WTC11 (cell line): ENCODE data around the gene SKAP2. TPM values are rescaled to one million over a fixed set of nuclear protein-coding genes. Genes with fewer than 3 reads are reported as not detected.

Experiments used
- ATAC-seq: fragments of 200-7000 bp; cut with Tn5 transposase; 2 replicates; pipeline ENCODE4 v1.10.0; 2021; ENCODE audit warnings: mild to moderate bottlenecking, moderate library complexity
- CTCF ChIA-PET: fragments of 300-600 bp; sonication (Branson Sonifier 250); formaldehyde crosslinking; loops from one replicate; lab custom pipeline; 2021; ENCODE audit warnings: antibody characterized with exemption; lab: Charles Lee
- POLR2A ChIA-PET: fragments of 350-600 bp; sonication (Branson Sonifier 250); formaldehyde crosslinking; loops from one replicate; lab custom pipeline; 2021; ENCODE audit warnings: antibody characterized with exemption; lab: Charles Lee
- DNase-seq: peaks from one replicate; pipeline ENCODE4 v3.0.0; 2021; ENCODE audit warnings: low spot score
- H3K27ac Mint-ChIP-seq: 2 replicates; pipeline ENCODE4 v1.8.0; 2021; ENCODE audit warnings: mixed read lengths
- H3K27me3 Mint-ChIP-seq: 2 replicates; pipeline ENCODE4 v1.8.0; 2021; ENCODE audit warnings: low read depth, mild to moderate bottlenecking, moderate library complexity, mixed read lengths
- H3K36me3 Mint-ChIP-seq: 2 replicates; pipeline ENCODE4 v1.8.0; 2021; ENCODE audit warnings: mixed read lengths
- H3K4me1 Mint-ChIP-seq: 2 replicates; pipeline ENCODE4 v1.8.0; 2022; ENCODE audit warnings: mixed read lengths
- H3K4me3 Mint-ChIP-seq: 2 replicates; pipeline ENCODE4 v1.8.0; 2021; ENCODE audit warnings: mild to moderate bottlenecking, moderate library complexity, mixed read lengths
- H3K9me3 Mint-ChIP-seq: 2 replicates; pipeline ENCODE4 v1.8.0; 2021; ENCODE audit warnings: mixed read lengths
- CREB1 ChIP-seq: sonication (generic); formaldehyde crosslinking; IDR thresholded peaks from 2 replicates; pipeline ENCODE4 v1.8.0; 2023; ENCODE audit warnings: mild to moderate bottlenecking, missing genetic modification reagents
- EMX1 ChIP-seq: fragments of 250-450 bp; sonication (Bioruptor Pico); IDR thresholded peaks from 2 replicates; pipeline ENCODE4 v1.8.0; 2021; ENCODE audit warnings: mild to moderate bottlenecking
- FOXJ3 ChIP-seq: sonication (generic); formaldehyde crosslinking; IDR thresholded peaks from 2 replicates; pipeline ENCODE4 v1.9.0; 2021; ENCODE audit warnings: missing genetic modification reagents, mild to moderate bottlenecking, borderline replicate concordance
- GTF2I ChIP-seq: fragments of 250-450 bp; sonication (Bioruptor Pico); conservative IDR thresholded peaks from 2 replicates; pipeline ENCODE4 v1.4.0; 2021; ENCODE audit warnings: mild to moderate bottlenecking
- MXD4 ChIP-seq: fragments of 250-450 bp; sonication (Bioruptor Pico); IDR thresholded peaks from 2 replicates; pipeline ENCODE4 v1.8.0; 2021; ENCODE audit warnings: mild to moderate bottlenecking, moderate library complexity, borderline replicate concordance
- NFYB ChIP-seq: sonication (generic); formaldehyde crosslinking; conservative IDR thresholded peaks from 2 replicates; pipeline ENCODE4 v1.8.0; 2022; ENCODE audit warnings: low read depth, missing genetic modification reagents
- SMAD3 ChIP-seq: sonication (generic); formaldehyde crosslinking; IDR thresholded peaks from 2 replicates; pipeline ENCODE4 v1.8.0; 2022; ENCODE audit warnings: missing genetic modification reagents, mild to moderate bottlenecking, borderline replicate concordance
- ZNF121 ChIP-seq: sonication (generic); formaldehyde crosslinking; IDR thresholded peaks from 2 replicates; pipeline ENCODE4 v1.8.0; 2023; ENCODE audit warnings: missing genetic modification reagents
- total RNA-seq: library from RNA; stranded (reverse); gene quantifications from 3 replicates; pipeline ENCODE4 v1.2.3, GENCODE V29; 2021
- TF ChIP-seq, protein P1 (sequence below): fragments of 250-450 bp; sonication (Bioruptor Pico); IDR thresholded peaks from 2 replicates; pipeline ENCODE4 v1.9.0; 2021; ENCODE audit warnings: mild to moderate bottlenecking
- TF ChIP-seq, protein P2 (sequence below): sonication (generic); formaldehyde crosslinking; IDR thresholded peaks from 2 replicates; pipeline ENCODE4 v1.8.0; 2022; ENCODE audit warnings: mild to moderate bottlenecking, missing genetic modification reagents
- TF ChIP-seq, protein P3 (sequence below): fragments of 250-450 bp; sonication (Bioruptor Pico); IDR thresholded peaks from 2 replicates; pipeline ENCODE4 v1.9.0; 2021; ENCODE audit warnings: moderate library complexity, mild to moderate bottlenecking, inconsistent platforms, borderline replicate concordance
- TF ChIP-seq, protein P4 (sequence below): sonication (generic); formaldehyde crosslinking; IDR thresholded peaks from 2 replicates; pipeline ENCODE4 v1.8.0; 2023; ENCODE audit warnings: missing genetic modification reagents, mild to moderate bottlenecking, borderline replicate concordance
- TF ChIP-seq, protein P5 (sequence below): fragments of 250-450 bp; sonication (Bioruptor Pico); conservative IDR thresholded peaks from 2 replicates; pipeline ENCODE4 v1.9.0; 2021; ENCODE audit warnings: mild to moderate bottlenecking
- TF ChIP-seq, protein P6 (sequence below): sonication (generic); formaldehyde crosslinking; IDR thresholded peaks from 2 replicates; pipeline ENCODE4 v1.8.1; 2023; ENCODE audit warnings: mild to moderate bottlenecking, missing genetic modification reagents

SKAP2 gene
- total RNA-seq, 1 experiment from 2014 or later: 2.5 TPM

DNA sequence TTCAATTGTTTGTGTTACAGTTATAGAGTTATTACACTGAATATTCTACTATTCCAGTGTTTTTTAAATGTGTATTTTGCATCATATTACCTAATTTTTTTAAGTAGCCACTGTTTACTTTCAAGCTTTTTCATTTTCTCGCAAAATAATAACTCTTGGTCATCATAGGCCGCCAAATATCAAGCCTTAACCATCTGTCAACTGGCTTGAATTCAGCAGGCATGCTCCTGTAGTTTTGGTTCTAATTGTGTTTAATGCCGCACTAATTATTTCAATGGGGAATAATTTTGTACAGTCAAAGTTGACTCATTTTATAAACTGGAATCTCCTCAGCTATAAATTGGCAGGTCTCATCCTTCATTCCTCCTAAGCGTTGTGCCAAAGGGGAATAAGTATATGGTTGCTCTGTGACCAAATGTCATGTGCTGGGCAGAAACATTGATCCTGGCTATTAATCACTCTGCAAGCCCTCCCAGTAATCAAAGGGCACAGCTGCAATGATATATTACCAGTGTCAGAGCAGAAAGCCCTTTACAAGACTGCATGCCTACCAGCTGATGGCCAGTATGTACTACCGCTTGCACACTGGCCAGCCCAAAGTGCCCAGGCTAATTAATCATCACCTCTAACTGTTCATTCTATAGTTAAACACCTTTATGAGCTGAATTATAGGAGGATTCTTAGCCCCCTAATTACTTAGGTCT lies 74.8 kb downstream of the SKAP2 start:
- TF ChIP-seq, protein P1, sequence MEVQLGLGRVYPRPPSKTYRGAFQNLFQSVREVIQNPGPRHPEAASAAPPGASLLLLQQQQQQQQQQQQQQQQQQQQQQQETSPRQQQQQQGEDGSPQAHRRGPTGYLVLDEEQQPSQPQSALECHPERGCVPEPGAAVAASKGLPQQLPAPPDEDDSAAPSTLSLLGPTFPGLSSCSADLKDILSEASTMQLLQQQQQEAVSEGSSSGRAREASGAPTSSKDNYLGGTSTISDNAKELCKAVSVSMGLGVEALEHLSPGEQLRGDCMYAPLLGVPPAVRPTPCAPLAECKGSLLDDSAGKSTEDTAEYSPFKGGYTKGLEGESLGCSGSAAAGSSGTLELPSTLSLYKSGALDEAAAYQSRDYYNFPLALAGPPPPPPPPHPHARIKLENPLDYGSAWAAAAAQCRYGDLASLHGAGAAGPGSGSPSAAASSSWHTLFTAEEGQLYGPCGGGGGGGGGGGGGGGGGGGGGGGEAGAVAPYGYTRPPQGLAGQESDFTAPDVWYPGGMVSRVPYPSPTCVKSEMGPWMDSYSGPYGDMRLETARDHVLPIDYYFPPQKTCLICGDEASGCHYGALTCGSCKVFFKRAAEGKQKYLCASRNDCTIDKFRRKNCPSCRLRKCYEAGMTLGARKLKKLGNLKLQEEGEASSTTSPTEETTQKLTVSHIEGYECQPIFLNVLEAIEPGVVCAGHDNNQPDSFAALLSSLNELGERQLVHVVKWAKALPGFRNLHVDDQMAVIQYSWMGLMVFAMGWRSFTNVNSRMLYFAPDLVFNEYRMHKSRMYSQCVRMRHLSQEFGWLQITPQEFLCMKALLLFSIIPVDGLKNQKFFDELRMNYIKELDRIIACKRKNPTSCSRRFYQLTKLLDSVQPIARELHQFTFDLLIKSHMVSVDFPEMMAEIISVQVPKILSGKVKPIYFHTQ (CRISPR knock-in tag): no peak
- TF ChIP-seq, protein P2, sequence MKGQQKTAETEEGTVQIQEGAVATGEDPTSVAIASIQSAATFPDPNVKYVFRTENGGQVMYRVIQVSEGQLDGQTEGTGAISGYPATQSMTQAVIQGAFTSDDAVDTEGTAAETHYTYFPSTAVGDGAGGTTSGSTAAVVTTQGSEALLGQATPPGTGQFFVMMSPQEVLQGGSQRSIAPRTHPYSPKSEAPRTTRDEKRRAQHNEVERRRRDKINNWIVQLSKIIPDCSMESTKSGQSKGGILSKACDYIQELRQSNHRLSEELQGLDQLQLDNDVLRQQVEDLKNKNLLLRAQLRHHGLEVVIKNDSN (CRISPR knock-in tag): no peak
- TF ChIP-seq, protein P3, sequence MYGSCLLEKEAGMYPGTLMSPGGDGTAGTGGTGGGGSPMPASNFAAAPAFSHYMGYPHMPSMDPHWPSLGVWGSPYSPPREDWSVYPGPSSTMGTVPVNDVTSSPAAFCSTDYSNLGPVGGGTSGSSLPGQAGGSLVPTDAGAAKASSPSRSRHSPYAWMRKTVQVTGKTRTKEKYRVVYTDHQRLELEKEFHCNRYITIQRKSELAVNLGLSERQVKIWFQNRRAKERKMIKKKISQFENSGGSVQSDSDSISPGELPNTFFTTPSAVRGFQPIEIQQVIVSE (CRISPR knock-in tag): no peak
- TF ChIP-seq ZNF121 (CRISPR knock-in tag) (no peak), FOXJ3 (CRISPR knock-in tag) (no peak), EMX1 (CRISPR knock-in tag) (no peak), NFYB (CRISPR knock-in tag) (no peak), GTF2I (CRISPR knock-in tag) (no peak), MXD4 (CRISPR knock-in tag) (no peak), SMAD3 (CRISPR knock-in tag) (no peak), CREB1 (CRISPR knock-in tag) (no peak)
- TF ChIP-seq, protein P4, sequence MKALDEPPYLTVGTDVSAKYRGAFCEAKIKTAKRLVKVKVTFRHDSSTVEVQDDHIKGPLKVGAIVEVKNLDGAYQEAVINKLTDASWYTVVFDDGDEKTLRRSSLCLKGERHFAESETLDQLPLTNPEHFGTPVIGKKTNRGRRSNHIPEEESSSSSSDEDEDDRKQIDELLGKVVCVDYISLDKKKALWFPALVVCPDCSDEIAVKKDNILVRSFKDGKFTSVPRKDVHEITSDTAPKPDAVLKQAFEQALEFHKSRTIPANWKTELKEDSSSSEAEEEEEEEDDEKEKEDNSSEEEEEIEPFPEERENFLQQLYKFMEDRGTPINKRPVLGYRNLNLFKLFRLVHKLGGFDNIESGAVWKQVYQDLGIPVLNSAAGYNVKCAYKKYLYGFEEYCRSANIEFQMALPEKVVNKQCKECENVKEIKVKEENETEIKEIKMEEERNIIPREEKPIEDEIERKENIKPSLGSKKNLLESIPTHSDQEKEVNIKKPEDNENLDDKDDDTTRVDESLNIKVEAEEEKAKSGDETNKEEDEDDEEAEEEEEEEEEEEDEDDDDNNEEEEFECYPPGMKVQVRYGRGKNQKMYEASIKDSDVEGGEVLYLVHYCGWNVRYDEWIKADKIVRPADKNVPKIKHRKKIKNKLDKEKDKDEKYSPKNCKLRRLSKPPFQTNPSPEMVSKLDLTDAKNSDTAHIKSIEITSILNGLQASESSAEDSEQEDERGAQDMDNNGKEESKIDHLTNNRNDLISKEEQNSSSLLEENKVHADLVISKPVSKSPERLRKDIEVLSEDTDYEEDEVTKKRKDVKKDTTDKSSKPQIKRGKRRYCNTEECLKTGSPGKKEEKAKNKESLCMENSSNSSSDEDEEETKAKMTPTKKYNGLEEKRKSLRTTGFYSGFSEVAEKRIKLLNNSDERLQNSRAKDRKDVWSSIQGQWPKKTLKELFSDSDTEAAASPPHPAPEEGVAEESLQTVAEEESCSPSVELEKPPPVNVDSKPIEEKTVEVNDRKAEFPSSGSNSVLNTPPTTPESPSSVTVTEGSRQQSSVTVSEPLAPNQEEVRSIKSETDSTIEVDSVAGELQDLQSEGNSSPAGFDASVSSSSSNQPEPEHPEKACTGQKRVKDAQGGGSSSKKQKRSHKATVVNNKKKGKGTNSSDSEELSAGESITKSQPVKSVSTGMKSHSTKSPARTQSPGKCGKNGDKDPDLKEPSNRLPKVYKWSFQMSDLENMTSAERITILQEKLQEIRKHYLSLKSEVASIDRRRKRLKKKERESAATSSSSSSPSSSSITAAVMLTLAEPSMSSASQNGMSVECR: no peak
- TF ChIP-seq, protein P5, sequence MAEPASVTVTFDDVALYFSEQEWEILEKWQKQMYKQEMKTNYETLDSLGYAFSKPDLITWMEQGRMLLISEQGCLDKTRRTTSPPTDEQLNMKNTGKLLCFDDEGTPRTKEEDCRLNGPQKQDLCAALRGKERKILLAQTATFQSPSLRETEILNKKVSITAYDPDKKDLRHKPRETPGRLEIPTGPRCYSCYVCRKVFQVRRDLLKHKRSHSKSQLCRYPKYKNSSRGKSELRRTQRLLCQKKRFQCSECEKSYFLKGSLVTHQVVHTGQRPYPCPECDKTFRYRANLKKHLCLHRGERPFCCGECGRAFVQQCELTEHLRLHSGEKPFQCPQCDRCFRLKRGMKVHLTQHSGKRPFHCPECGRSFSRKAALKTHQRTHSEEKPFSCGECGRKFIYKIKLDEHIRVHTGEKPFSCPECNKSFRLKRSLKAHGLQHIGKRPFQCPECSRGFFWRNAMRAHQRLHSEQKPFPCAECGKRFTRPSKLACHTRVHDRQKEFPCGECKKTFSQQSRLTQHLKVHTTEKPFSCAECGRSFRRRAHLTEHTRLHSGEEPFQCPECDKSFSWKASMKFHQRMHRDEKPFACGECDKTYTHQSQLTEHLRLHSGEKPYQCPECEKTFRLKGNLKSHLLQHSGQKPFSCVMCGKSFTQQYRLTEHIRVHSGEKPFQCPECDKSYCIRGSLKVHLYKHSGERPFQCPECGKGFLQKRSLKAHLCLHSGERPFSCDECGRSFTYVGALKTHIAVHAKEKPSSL (CRISPR knock-in tag): no peak
- TF ChIP-seq, protein P6, sequence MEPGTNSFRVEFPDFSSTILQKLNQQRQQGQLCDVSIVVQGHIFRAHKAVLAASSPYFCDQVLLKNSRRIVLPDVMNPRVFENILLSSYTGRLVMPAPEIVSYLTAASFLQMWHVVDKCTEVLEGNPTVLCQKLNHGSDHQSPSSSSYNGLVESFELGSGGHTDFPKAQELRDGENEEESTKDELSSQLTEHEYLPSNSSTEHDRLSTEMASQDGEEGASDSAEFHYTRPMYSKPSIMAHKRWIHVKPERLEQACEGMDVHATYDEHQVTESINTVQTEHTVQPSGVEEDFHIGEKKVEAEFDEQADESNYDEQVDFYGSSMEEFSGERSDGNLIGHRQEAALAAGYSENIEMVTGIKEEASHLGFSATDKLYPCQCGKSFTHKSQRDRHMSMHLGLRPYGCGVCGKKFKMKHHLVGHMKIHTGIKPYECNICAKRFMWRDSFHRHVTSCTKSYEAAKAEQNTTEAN: no peak
- TF ChIP-seq, all 79 proteins: peak for 0
- ChIA-PET CTCF (no interaction called here), POLR2A (no interaction called here)
- Mint-ChIP-seq H3K4me1 (peaks cover 6% of the 10 kb centered on the region), H3K36me3 (no peaks in the 10 kb centered on the region), H3K27ac (no peak overlapping the region), H3K27me3 (no peaks in the 10 kb centered on the region), H3K4me3 (no peak overlapping the region), H3K9me3 (no peaks in the 10 kb centered on the region)
- DNase-seq (no peak), ATAC-seq (no peak)
